ENCODE results near the gene HCFC2.

DNA sequence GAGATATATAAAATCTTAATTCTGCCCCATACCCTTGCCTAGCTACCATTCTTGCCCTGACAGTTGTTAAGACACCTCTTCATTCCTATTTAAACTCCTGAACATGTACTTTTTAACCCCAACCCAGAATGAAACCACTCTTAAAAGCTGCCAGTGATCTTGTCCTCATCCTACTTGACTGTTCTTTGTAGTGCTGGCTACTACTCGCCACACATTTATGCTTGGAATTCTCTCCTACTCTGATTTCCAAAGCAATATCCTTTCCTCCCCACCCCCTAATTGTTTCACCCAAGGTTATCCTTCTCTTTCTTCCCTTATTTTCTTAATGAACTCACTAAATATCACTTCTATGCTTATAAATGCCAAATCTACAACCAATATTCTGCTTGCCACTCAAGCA, 69.5 kb downstream of the HCFC2 start:
- TF ChIP-seq EZH2 (IDR thresholded peaks at IDR 0.05; ENCODE audit: borderline replicate concordance, low read depth, low read length, severe bottlenecking) = no peak
- TF ChIP-seq, protein P1, sequence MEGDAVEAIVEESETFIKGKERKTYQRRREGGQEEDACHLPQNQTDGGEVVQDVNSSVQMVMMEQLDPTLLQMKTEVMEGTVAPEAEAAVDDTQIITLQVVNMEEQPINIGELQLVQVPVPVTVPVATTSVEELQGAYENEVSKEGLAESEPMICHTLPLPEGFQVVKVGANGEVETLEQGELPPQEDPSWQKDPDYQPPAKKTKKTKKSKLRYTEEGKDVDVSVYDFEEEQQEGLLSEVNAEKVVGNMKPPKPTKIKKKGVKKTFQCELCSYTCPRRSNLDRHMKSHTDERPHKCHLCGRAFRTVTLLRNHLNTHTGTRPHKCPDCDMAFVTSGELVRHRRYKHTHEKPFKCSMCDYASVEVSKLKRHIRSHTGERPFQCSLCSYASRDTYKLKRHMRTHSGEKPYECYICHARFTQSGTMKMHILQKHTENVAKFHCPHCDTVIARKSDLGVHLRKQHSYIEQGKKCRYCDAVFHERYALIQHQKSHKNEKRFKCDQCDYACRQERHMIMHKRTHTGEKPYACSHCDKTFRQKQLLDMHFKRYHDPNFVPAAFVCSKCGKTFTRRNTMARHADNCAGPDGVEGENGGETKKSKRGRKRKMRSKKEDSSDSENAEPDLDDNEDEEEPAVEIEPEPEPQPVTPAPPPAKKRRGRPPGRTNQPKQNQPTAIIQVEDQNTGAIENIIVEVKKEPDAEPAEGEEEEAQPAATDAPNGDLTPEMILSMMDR (IDR thresholded peaks at IDR 0.05; ENCODE audit: borderline replicate concordance, extremely low read depth, low read length, poor library complexity, severe bottlenecking) = no peak
